Mesothelial cell of epicardium (in vitro differentiated cells): Measurements from ENCODE around the gene NR6A1. TPM values are rescaled to one million over a fixed set of nuclear protein-coding genes. Genes with fewer than 3 reads are reported as not detected.

Experiments used
- DNase-seq, 2 experiments: peaks; one replicate each; pipeline ENCODE4 v3.0.0; 2021; ENCODE audit warnings: low spot score in 2 of 2; ENCODE audit not compliant: unreplicated experiment in 2 of 2
- H3K27ac Mint-ChIP-seq: 2 replicates; pipeline ENCODE4 v1.8.0; 2021; ENCODE audit warnings: mixed read lengths
- H3K27me3 Mint-ChIP-seq: 2 replicates; pipeline ENCODE4 v1.8.0; 2021; ENCODE audit warnings: low read depth, mixed read lengths
- H3K36me3 Mint-ChIP-seq: 2 replicates; pipeline ENCODE4 v1.8.0; 2021; ENCODE audit warnings: mixed read lengths
- H3K4me1 Mint-ChIP-seq: 2 replicates; pipeline ENCODE4 v1.8.0; 2021; ENCODE audit warnings: mixed read lengths
- H3K4me3 Mint-ChIP-seq: 2 replicates; pipeline ENCODE4 v1.8.0; 2021; ENCODE audit warnings: mild to moderate bottlenecking, moderate library complexity, mixed read lengths
- H3K9me3 Mint-ChIP-seq: 2 replicates; pipeline ENCODE4 v1.8.0; 2021; ENCODE audit warnings: mixed read lengths
- total RNA-seq: library from RNA; stranded (reverse); gene quantifications from 3 replicates; pipeline ENCODE4 v1.2.1, GENCODE V29; 2021
- TF ChIP-seq, protein P1 (sequence below): fragments of 200-600 bp; sonication (generic); IDR thresholded peaks from one replicate; pipeline ENCODE4 v1.5.0; 2021; ENCODE audit warnings: antibody characterized with exemption; ENCODE audit not compliant: unreplicated experiment

Gene NR6A1
- total RNA-seq, 1 donor from 2014 or later: 5.9 TPM

DNA sequence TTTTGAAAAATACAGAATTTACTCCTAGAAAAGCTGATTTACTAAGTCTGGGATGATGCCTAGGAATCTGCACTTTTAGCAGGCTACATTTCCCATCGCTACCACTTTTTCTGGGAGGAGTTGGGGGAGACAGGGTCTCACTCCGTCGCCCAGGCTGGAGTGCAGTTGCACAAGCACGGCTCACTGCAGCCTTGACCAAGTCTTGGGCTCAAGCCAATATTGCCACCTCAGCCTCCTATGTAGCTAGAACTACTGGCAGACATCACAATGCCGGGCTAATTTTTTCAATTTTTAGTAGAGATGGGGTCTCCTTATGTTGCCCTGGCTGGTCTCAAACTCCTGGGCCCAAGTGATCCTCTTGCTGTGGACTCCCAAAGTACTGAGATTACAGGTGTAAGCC is 85.9 kb downstream of the NR6A1 start:
- no peak overlapping the region for H3K4me3 Mint-ChIP-seq
- no peak overlapping the region for H3K27ac Mint-ChIP-seq
- H3K36me3 Mint-ChIP-seq: peaks cover 36% of the 10 kb centered on the region
- peaks cover 6% of the 10 kb centered on the region for H3K9me3 Mint-ChIP-seq
- no peak for DNase-seq
- H3K27me3 Mint-ChIP-seq: no peaks in the 10 kb centered on the region
- TF ChIP-seq, protein P1, sequence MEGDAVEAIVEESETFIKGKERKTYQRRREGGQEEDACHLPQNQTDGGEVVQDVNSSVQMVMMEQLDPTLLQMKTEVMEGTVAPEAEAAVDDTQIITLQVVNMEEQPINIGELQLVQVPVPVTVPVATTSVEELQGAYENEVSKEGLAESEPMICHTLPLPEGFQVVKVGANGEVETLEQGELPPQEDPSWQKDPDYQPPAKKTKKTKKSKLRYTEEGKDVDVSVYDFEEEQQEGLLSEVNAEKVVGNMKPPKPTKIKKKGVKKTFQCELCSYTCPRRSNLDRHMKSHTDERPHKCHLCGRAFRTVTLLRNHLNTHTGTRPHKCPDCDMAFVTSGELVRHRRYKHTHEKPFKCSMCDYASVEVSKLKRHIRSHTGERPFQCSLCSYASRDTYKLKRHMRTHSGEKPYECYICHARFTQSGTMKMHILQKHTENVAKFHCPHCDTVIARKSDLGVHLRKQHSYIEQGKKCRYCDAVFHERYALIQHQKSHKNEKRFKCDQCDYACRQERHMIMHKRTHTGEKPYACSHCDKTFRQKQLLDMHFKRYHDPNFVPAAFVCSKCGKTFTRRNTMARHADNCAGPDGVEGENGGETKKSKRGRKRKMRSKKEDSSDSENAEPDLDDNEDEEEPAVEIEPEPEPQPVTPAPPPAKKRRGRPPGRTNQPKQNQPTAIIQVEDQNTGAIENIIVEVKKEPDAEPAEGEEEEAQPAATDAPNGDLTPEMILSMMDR: no peak
- peaks cover 3% of the 10 kb centered on the region for H3K4me1 Mint-ChIP-seq

- Mint-ChIP-seq H3K27me3 (no peaks in the 10 kb centered on the region), H3K27ac (no peak overlapping the region), H3K9me3 (peaks cover 6% of the 10 kb centered on the region), H3K4me3 (no peak overlapping the region), H3K36me3 (peaks cover 33% of the 10 kb centered on the region), H3K4me1 (peaks cover 3% of the 10 kb centered on the region)
- no peak for DNase-seq
- TF ChIP-seq, protein P1: no peak
Measured at GRCh38 chr9:124684169-124684568, 86.9 kb downstream of the NR6A1 start.

DNA sequence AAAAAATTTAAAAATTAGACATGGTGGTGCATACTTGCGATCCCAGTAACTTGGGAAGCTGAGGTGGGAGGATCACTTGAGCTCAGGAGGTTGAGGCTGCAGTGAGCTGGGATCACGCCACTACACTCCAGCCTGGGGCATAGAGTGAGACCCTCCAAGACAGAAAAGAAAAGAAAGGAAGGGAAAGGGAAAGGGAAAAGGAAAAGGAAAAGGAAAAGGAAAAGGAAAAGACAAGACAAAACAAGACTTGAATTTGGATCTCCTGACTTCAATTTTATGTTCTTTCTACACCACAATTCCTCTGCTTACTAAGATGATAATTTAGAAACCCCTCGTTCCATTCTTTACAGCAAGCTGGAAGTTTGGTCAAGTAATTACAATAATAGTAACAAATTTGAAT is 88.1 kb downstream of the NR6A1 start:
- DNase-seq: no peak
- Mint-ChIP-seq H3K27ac (peak overlapping the region; percentile 50), H3K36me3 (peaks cover 28% of the 10 kb centered on the region), H3K9me3 (no peaks in the 10 kb centered on the region), H3K4me3 (no peak overlapping the region), H3K27me3 (no peaks in the 10 kb centered on the region), H3K4me1 (peaks cover 3% of the 10 kb centered on the region)
- TF ChIP-seq, protein P1: no peak

DNA sequence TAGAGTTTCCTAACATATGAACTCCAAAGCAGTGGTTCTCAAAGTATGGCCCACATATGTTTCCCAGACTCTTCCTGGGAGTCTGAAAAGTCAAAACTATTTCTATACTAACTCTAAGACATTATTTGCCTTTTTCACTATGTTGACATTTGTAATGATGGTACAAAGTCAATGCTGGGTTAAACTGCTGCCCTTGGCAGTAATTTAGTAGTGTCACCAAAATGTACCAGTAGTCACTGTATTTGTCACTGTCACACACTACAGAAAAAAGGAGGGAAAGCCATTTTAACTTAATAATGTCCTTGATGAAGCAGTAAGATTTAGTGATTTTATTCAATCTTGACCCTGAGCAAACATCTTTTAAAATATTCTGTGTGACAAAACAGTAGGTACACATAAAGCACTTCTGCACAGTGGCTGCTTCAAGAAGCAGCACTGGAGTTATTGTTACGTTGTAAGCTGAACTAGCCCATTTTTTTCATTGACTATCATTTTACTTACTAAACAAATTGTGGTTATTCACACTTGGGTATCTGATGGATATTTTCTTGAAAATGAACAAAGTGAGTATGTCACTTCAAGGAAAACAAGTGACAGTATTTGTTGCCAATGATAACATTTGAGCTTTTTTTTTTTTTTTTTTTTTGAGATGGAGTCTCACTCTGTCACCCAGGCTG is 90.3 kb downstream of the NR6A1 start:
- Mint-ChIP-seq H3K9me3 (no peaks in the 10 kb centered on the region), H3K36me3 (peaks cover 17% of the 10 kb centered on the region), H3K4me3 (no peak overlapping the region), H3K27me3 (no peaks in the 10 kb centered on the region), H3K4me1 (peaks cover 13% of the 10 kb centered on the region), H3K27ac (no peak overlapping the region)
- DNase-seq: no peak
- TF ChIP-seq, protein P1: no peak

DNA sequence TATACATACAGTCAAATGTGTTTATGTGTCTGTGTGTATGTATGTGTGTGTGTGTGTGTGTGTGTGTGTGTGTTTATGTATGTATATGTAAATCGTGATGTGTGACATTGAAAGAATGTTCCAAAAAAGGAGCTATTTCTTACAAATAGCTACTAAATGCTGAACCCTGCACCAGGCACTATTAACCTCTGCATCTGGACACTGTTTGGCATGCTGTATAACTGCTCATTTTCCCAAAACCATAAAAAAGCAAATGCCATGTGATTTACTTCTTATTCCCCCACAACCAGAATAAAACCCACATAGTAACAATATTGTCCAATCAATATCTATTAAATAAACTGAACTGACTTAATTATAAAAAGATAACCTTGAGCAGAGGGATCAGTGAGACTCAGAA is 91.1 kb downstream of the NR6A1 start:
- Mint-ChIP-seq H3K27ac (no peak overlapping the region), H3K4me3 (no peak overlapping the region), H3K9me3 (no peaks in the 10 kb centered on the region), H3K4me1 (peaks cover 14% of the 10 kb centered on the region), H3K27me3 (no peaks in the 10 kb centered on the region), H3K36me3 (peaks cover 17% of the 10 kb centered on the region)
- TF ChIP-seq, protein P1: no peak
- no peak for DNase-seq
